Vagina (tissue), 2 donors: ENCODE measurements around the gene DPF3.

Source experiments
- POLR2A ChIP-seq, 2 donors: fragments of 450-650 bp; IDR thresholded peaks; one replicate each; pipeline ENCODE4 v1.6.1; 2017; ENCODE audit warnings: antibody characterized with exemption in 2 of 2, mild to moderate bottlenecking in 2 of 2, moderate library complexity in 2 of 2
- TF ChIP-seq, protein P1 (sequence below), 3 experiments: fragments of 450-650 bp in 2 of 3; fragments of 200-600 bp in 1 of 3; sonication (generic) in 1 of 3; IDR thresholded peaks; one replicate each; pipeline ENCODE4 v1.5.1; 2017 to 2019; ENCODE audit warnings: antibody characterized with exemption in 3 of 3, mild to moderate bottlenecking in 2 of 3, moderate library complexity in 2 of 3

DNA sequence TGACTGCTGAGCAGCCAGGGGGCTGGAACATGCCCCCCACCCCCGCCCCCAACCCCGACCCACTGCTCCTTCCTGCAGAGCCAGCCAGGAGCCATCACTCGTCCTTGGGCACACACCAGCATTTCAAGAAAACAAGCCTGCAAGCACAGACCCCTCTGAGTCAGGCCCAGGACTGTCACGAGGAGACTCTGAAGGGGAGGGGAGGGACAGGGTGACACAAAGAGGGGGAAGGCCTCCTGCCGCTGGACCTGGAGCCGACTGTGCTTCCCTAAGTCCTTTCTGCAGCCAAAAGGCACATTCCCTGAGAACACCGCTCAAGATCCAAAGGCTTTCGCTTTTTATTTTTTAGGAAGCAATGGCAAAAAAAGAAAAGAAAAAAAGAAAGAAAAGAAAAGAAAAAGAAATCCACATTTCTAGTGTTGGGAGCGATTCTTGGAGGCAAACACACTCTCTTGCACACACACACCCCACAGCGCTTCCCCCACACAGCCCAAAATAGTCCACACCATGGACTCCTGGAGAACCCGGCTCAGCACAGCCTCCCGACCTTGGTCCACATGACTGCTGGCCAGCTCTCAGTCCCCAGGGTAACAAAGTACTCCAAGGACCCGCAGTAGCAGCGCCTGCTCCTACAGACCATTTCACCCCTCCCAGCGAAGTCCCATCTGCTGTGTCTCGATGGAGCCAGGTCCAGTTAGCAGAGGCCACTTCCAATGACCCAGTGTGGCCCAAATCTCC is 101.7 kb downstream of the DPF3 start:
- no peak for TF ChIP-seq POLR2A (IDR thresholded peaks at IDR 0.05)
- TF ChIP-seq, protein P1, sequence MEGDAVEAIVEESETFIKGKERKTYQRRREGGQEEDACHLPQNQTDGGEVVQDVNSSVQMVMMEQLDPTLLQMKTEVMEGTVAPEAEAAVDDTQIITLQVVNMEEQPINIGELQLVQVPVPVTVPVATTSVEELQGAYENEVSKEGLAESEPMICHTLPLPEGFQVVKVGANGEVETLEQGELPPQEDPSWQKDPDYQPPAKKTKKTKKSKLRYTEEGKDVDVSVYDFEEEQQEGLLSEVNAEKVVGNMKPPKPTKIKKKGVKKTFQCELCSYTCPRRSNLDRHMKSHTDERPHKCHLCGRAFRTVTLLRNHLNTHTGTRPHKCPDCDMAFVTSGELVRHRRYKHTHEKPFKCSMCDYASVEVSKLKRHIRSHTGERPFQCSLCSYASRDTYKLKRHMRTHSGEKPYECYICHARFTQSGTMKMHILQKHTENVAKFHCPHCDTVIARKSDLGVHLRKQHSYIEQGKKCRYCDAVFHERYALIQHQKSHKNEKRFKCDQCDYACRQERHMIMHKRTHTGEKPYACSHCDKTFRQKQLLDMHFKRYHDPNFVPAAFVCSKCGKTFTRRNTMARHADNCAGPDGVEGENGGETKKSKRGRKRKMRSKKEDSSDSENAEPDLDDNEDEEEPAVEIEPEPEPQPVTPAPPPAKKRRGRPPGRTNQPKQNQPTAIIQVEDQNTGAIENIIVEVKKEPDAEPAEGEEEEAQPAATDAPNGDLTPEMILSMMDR (IDR thresholded peaks at IDR 0.05), result no peak
